Mesendoderm (in vitro differentiated cells): ENCODE measurements around the gene SARM1.

Experiments used
- DNase-seq: peaks from one replicate; pipeline ENCODE4 v3.0.0; 2013
- H2AK5ac ChIP-seq: 2 replicates; pipeline ENCODE4 v1.6.1; 2013; ENCODE audit warnings: low read length, inconsistent platforms
- H2BK120ac ChIP-seq: 2 replicates; pipeline ENCODE4 v1.6.1; 2013; ENCODE audit warnings: low read depth, mild to moderate bottlenecking, low read length, moderate library complexity, mixed read lengths
- H2BK15ac ChIP-seq: replicated peaks from 2 replicates; pipeline ENCODE4 v1.6.1; 2013; ENCODE audit warnings: low read depth, mild to moderate bottlenecking, moderate library complexity
- H2BK5ac ChIP-seq: 2 replicates; pipeline ENCODE4 v1.6.1; 2013; ENCODE audit warnings: low read length, inconsistent platforms
- H3K18ac ChIP-seq: 2 replicates; pipeline ENCODE4 v1.6.1; 2013; ENCODE audit warnings: mild to moderate bottlenecking, low read length, mixed read lengths
- H3K23ac ChIP-seq: one replicate; pipeline ENCODE4 v1.6.1; 2013; ENCODE audit warnings: low read length
- H3K27ac ChIP-seq: 2 replicates; pipeline ENCODE4 v1.5.1; 2013; ENCODE audit warnings: low read depth, mild to moderate bottlenecking, inconsistent platforms, low read length, moderate library complexity
- H3K27me3 ChIP-seq: 2 replicates; pipeline ENCODE4 v1.6.1; 2013; ENCODE audit warnings: low read length, control low read depth, mild to moderate bottlenecking, inconsistent platforms; ENCODE audit not compliant: insufficient read depth, poor library complexity
- H3K36me3 ChIP-seq: 2 replicates; pipeline ENCODE4 v1.6.1; 2013; ENCODE audit warnings: low read length, inconsistent platforms; ENCODE audit not compliant: control insufficient read depth, insufficient read depth
- H3K4ac ChIP-seq: one replicate; pipeline ENCODE4 v1.6.1; 2013; ENCODE audit warnings: low read depth, mild to moderate bottlenecking, low read length, moderate library complexity
- H3K4me1 ChIP-seq: 2 replicates; pipeline ENCODE4 v1.6.1; 2013; ENCODE audit warnings: low read depth, low read length, inconsistent platforms; ENCODE audit not compliant: control insufficient read depth
- H3K4me2 ChIP-seq: 2 replicates; pipeline ENCODE4 v1.6.1; 2013; ENCODE audit warnings: low read length
- H3K4me3 ChIP-seq: 2 replicates; pipeline ENCODE4 v1.5.1; 2013; ENCODE audit warnings: mild to moderate bottlenecking, low read length
- H3K56ac ChIP-seq: one replicate; pipeline ENCODE4 v1.6.1; 2013; ENCODE audit warnings: low read length
- H3K79me1 ChIP-seq: 2 replicates; pipeline ENCODE4 v1.6.1; 2013; ENCODE audit warnings: low read length, inconsistent platforms
- H3K79me2 ChIP-seq: 2 replicates; pipeline ENCODE4 v1.6.1; 2013; ENCODE audit warnings: mild to moderate bottlenecking, low read length; ENCODE audit not compliant: control insufficient read depth, insufficient read depth
- H3K9ac ChIP-seq: 2 replicates; pipeline ENCODE4 v1.6.1; 2013; ENCODE audit warnings: low read length, inconsistent platforms
- H4K5ac ChIP-seq: one replicate; pipeline ENCODE4 v1.6.1; 2013; ENCODE audit warnings: low read length
- H4K8ac ChIP-seq: one replicate; pipeline ENCODE4 v1.6.1; 2013; ENCODE audit warnings: low read depth, mild to moderate bottlenecking, control low read depth, low read length, moderate library complexity
- WGBS: extraction: QIAGEN DNeasy Blood & Tissue Kit; methylation state at CpG from one replicate; pipeline ENCODE4 v1.1.7; 2013; ENCODE audit warnings: low lambda C conversion rate, missing lambda C conversion rate; ENCODE audit not compliant: insufficient coverage; ENCODE audit errors: extremely low coverage; 5-methylcytosine and 5-hydroxymethylcytosine counted together

Gene SARM1

GRCh38 chr17:28370035-28370743, 1.3 kb upstream of the SARM1 start, which contains the start of gene VTN:
Gene VTN, minus strand, starts transcription at chr17:28370307. Its CDS starts 104 bp downstream, at chr17:28370203.
- peak; percentile 97 for DNase-seq
- H3K27ac ChIP-seq: no peak within 1 kb of the TSS

GRCh38 chr17:28370744-28371103, 770 bp upstream of the SARM1 start:
- no peak overlapping the region for H2BK5ac ChIP-seq
- H4K5ac ChIP-seq: no peak overlapping the region
- no peak overlapping the region for H2BK120ac ChIP-seq
- no peak overlapping the region for H3K27ac ChIP-seq
- H3K4me2 ChIP-seq: no peak overlapping the region
- peaks cover 12% of the 10 kb centered on the region for H3K27me3 ChIP-seq
- no CpG with 5 or more reads among the region's 1 CpG for WGBS
- H4K8ac ChIP-seq: no peak overlapping the region
- H3K36me3 ChIP-seq: no peaks in the 10 kb centered on the region
- H2BK15ac ChIP-seq: no peak overlapping the region
- no peak overlapping the region for H3K4me3 ChIP-seq
- peak overlapping the region; percentile 26 for H3K9ac ChIP-seq
- H3K56ac ChIP-seq: peak overlapping the region; percentile 51
- H3K18ac ChIP-seq: no peak overlapping the region
- H3K79me1 ChIP-seq: no peaks in the 10 kb centered on the region
- no peak for DNase-seq
- H3K79me2 ChIP-seq: no peaks in the 10 kb centered on the region
- H3K4ac ChIP-seq: no peak overlapping the region
- peaks cover 4% of the 10 kb centered on the region for H3K4me1 ChIP-seq
- H2AK5ac ChIP-seq: no peak overlapping the region
- H3K23ac ChIP-seq: no peak overlapping the region

More at GRCh38 chr17:28370035-28370743, 1.3 kb upstream of the SARM1 start, which contains the start of gene VTN:
- peak within 1 kb of the TSS; percentile 51 for H3K56ac ChIP-seq
- H3K18ac ChIP-seq: no peak within 1 kb of the TSS
- H3K79me1 ChIP-seq: no peaks in the 10 kb centered on the region
- H3K4me1 ChIP-seq: peaks cover 4% of the 10 kb centered on the region
- WGBS: no CpG with 5 or more reads among the region's 8 CpGs
- no peak within 1 kb of the TSS for H2BK15ac ChIP-seq
- H3K4me2 ChIP-seq: peak within 1 kb of the TSS; percentile 32
- no peak within 1 kb of the TSS for H2BK5ac ChIP-seq
- no peak within 1 kb of the TSS for H2BK120ac ChIP-seq
- no peaks in the 10 kb centered on the region for H3K36me3 ChIP-seq
- no peak within 1 kb of the TSS for H3K4me3 ChIP-seq
- no peak within 1 kb of the TSS for H4K8ac ChIP-seq
- H4K5ac ChIP-seq: no peak within 1 kb of the TSS
- no peak within 1 kb of the TSS for H3K23ac ChIP-seq
- no peak within 1 kb of the TSS for H2AK5ac ChIP-seq
- no peaks in the 10 kb centered on the region for H3K79me2 ChIP-seq
- H3K4ac ChIP-seq: no peak within 1 kb of the TSS
- peak within 1 kb of the TSS; percentile 36 for H3K9ac ChIP-seq
- H3K27me3 ChIP-seq: peaks cover 12% of the 10 kb centered on the region

DNA sequence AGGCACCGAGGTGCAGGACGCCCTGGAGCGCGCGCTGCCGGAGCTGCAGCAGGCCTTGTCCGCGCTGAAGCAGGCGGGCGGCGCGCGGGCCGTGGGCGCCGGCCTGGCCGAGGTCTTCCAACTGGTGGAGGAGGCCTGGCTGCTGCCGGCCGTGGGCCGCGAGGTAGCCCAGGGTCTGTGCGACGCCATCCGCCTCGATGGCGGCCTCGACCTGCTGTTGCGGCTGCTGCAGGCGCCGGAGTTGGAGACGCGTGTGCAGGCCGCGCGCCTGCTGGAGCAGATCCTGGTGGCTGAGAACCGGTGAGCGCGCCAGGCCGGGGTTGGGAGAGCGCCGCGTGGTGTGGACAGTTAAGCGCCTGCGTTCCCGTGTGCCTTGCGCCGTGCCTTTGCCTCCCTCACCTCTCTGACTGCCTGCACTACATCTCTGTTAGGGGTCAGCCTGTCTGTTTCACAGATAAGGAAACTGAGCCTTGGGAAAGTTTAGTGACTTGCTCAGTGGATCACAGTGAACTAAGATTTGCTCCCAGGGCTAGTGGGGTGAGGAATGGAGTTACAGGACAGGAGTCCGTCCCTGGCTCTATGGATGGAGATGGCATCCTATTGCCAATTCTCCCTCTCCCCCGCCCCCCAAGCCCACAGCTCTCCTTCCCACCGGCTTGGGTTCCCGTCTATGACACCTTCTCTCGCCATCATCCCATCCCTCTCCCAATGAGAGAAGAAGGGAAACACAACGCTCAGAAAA, 880 bp downstream of the SARM1 start:
- Histone ChIP-seq H3K56ac (peak overlapping the region; percentile 81), H3K4me1 (peaks cover 4% of the 10 kb centered on the region), H2AK5ac (no peak overlapping the region), H2BK5ac (no peak overlapping the region), H2BK120ac (no peak overlapping the region), H3K79me1 (no peaks in the 10 kb centered on the region), H3K18ac (no peak overlapping the region), H3K9ac (peak overlapping the region; percentile 46), H3K79me2 (no peaks in the 10 kb centered on the region), H3K27ac (no peak overlapping the region), H3K23ac (no peak overlapping the region), H4K5ac (no peak overlapping the region), H3K4me2 (peak overlapping the region; percentile 49), H3K4ac (no peak overlapping the region), H2BK15ac (no peak overlapping the region), H3K27me3 (peaks cover 12% of the 10 kb centered on the region), H4K8ac (no peak overlapping the region), H3K4me3 (no peak overlapping the region), H3K36me3 (no peaks in the 10 kb centered on the region)
- DNase-seq: peak; percentile 43
- WGBS: no CpG with 5 or more reads among the region's 53 CpGs

DNA sequence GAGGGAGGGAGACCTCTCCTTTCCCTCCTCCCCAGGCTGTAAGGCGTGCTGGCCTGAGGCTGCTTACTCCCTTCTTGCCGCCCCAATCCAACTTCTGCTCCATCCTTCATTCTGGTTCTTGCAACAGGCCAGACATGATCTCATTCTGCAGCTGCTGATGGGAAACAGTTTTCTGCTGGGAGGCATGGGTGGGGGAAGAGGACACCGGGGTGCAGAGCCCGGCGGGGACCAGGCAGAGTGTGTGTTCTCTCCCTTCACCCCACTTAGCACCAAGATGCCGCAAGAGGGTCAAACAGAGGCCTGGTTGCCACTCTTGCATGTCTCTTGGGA, 1.4 kb downstream of the SARM1 start:
- no peak overlapping the region for H3K27ac ChIP-seq
- no CpG with 5 or more reads among the region's 6 CpGs for WGBS
- no peak overlapping the region for H3K4me3 ChIP-seq

DNA sequence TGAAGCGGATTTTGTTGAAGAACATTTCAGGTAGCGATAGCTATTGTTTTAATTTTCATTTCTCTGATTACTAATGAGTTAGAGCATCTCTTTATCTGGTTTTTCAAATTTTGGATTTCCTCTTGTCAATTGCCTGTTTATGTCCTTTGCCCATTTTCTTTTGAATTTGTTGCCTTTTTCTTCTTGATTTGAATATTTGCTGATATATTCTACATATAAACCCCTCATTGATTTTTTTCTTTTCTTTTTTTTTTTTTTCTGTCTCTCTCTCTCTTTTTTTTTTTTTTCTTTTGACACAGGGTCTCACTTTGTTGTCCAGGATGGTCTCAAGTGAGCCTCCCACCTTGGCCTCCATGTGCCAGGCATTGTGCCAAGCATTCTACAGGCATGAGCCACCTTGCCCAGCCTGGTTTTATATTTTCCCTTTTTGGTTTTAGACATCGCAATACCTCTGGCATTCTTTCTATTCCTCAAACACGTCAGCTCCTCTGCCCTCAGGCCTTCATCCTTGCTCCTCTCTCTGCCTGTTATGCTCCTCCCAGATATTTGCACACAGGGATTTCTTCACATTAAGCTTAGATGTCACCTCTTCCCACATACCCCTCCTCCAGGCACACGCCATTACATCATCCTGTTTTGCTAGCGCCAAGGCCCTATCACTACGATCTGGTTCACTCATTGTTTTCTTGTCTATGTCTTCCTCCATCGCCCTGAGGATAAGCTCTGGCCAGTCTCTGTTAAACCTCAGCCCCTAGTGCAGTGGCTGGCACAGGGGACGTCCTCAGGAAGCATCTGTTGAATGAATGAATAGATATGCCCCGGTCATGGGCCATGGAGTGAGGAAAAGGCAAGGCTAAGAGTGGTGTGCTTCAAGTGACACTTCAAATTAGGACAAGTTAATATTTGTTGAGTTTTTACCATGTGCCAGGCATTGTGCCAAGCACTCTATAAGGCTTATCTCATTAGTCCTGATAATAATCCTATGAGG, 8.6 kb downstream of the SARM1 start:
- no CpG with 5 or more reads among the region's 10 CpGs for WGBS
- no peak overlapping the region for H2BK5ac ChIP-seq
- H3K4me2 ChIP-seq: no peak overlapping the region
- H2BK120ac ChIP-seq: no peak overlapping the region
- H3K18ac ChIP-seq: no peak overlapping the region
- peak; percentile 90 for DNase-seq
- no peak overlapping the region for H4K8ac ChIP-seq
- H3K56ac ChIP-seq: no peak overlapping the region
- H3K4me1 ChIP-seq: no peaks in the 10 kb centered on the region
- H3K79me2 ChIP-seq: no peaks in the 10 kb centered on the region
- H3K27me3 ChIP-seq: peaks cover 6% of the 10 kb centered on the region
- H3K79me1 ChIP-seq: no peaks in the 10 kb centered on the region
- H3K9ac ChIP-seq: no peak overlapping the region
- H2AK5ac ChIP-seq: no peak overlapping the region
- no peaks in the 10 kb centered on the region for H3K36me3 ChIP-seq
- H3K4me3 ChIP-seq: no peak overlapping the region
- no peak overlapping the region for H4K5ac ChIP-seq
- no peak overlapping the region for H3K4ac ChIP-seq
- H2BK15ac ChIP-seq: no peak overlapping the region
- no peak overlapping the region for H3K27ac ChIP-seq
- H3K23ac ChIP-seq: peak overlapping the region; percentile 4

More for the DNA sequence above, 1.4 kb downstream of the SARM1 start:
- no peak overlapping the region for H3K9ac ChIP-seq
- no peak overlapping the region for H4K8ac ChIP-seq
- no peak overlapping the region for H3K23ac ChIP-seq
- no peak overlapping the region for H4K5ac ChIP-seq
- H3K4me1 ChIP-seq: peaks cover 4% of the 10 kb centered on the region
- no peak overlapping the region for H3K56ac ChIP-seq
- H3K79me2 ChIP-seq: no peaks in the 10 kb centered on the region
- H3K18ac ChIP-seq: no peak overlapping the region
- peaks cover 12% of the 10 kb centered on the region for H3K27me3 ChIP-seq
- H2BK5ac ChIP-seq: no peak overlapping the region
- H2BK120ac ChIP-seq: no peak overlapping the region
- no peak overlapping the region for H2BK15ac ChIP-seq
- no peak overlapping the region for H3K4me2 ChIP-seq
- H3K79me1 ChIP-seq: no peaks in the 10 kb centered on the region
- H3K36me3 ChIP-seq: no peaks in the 10 kb centered on the region
- DNase-seq: no peak
- H3K4ac ChIP-seq: no peak overlapping the region
- H2AK5ac ChIP-seq: no peak overlapping the region
